ENCODE data around the gene OLFM1.

OLFM1 gene

GRCh38 chr9:135076876-135077430 lies 10.5 kb upstream of the OLFM1 start:
- no peak for DNase-seq (ENCODE audit: extremely low read depth, low read depth)
- no peak overlapping the region for H3K4me3 ChIP-seq (replicated peaks; ENCODE audit: low read depth, low read length)
- TF ChIP-seq, protein P1, sequence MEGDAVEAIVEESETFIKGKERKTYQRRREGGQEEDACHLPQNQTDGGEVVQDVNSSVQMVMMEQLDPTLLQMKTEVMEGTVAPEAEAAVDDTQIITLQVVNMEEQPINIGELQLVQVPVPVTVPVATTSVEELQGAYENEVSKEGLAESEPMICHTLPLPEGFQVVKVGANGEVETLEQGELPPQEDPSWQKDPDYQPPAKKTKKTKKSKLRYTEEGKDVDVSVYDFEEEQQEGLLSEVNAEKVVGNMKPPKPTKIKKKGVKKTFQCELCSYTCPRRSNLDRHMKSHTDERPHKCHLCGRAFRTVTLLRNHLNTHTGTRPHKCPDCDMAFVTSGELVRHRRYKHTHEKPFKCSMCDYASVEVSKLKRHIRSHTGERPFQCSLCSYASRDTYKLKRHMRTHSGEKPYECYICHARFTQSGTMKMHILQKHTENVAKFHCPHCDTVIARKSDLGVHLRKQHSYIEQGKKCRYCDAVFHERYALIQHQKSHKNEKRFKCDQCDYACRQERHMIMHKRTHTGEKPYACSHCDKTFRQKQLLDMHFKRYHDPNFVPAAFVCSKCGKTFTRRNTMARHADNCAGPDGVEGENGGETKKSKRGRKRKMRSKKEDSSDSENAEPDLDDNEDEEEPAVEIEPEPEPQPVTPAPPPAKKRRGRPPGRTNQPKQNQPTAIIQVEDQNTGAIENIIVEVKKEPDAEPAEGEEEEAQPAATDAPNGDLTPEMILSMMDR (IDR thresholded peaks at IDR 0.05; ENCODE audit: low read depth, low read length, missing control alignments) = no peak

- no peak for DNase-seq (ENCODE audit: extremely low read depth, low read depth)
- no peak overlapping the region for H3K4me3 ChIP-seq (replicated peaks; ENCODE audit: low read depth, low read length)
- TF ChIP-seq, protein P1 (IDR thresholded peaks at IDR 0.05; ENCODE audit: low read depth, low read length, missing control alignments) = no peak
Measured at GRCh38 chr9:135077497-135078200, 9.8 kb upstream of the OLFM1 start.

- TF ChIP-seq, protein P1 (IDR thresholded peaks at IDR 0.05; ENCODE audit: low read depth, low read length, missing control alignments) = no peak
- no peak overlapping the region for H3K4me3 ChIP-seq (replicated peaks; ENCODE audit: low read depth, low read length)
- no peak for DNase-seq (ENCODE audit: extremely low read depth, low read depth)
Measured at GRCh38 chr9:135078361-135078821, 9.1 kb upstream of the OLFM1 start.

- H3K4me3 ChIP-seq (replicated peaks; ENCODE audit: low read depth, low read length) = no peak overlapping the region
- TF ChIP-seq, protein P1 (IDR thresholded peaks at IDR 0.05; ENCODE audit: low read depth, low read length, missing control alignments) = no peak
- no peak for DNase-seq (ENCODE audit: extremely low read depth, low read depth)
Measured at GRCh38 chr9:135079018-135079417, 8.4 kb upstream of the OLFM1 start.

GRCh38 chr9:135079676-135080075 lies 7.8 kb upstream of the OLFM1 start:
- DNase-seq (ENCODE audit: extremely low read depth, low read depth) = no peak
- TF ChIP-seq, protein P1 (IDR thresholded peaks at IDR 0.05; ENCODE audit: low read depth, low read length, missing control alignments) = no peak
- H3K4me3 ChIP-seq (replicated peaks; ENCODE audit: low read depth, low read length) = no peak overlapping the region

DNA sequence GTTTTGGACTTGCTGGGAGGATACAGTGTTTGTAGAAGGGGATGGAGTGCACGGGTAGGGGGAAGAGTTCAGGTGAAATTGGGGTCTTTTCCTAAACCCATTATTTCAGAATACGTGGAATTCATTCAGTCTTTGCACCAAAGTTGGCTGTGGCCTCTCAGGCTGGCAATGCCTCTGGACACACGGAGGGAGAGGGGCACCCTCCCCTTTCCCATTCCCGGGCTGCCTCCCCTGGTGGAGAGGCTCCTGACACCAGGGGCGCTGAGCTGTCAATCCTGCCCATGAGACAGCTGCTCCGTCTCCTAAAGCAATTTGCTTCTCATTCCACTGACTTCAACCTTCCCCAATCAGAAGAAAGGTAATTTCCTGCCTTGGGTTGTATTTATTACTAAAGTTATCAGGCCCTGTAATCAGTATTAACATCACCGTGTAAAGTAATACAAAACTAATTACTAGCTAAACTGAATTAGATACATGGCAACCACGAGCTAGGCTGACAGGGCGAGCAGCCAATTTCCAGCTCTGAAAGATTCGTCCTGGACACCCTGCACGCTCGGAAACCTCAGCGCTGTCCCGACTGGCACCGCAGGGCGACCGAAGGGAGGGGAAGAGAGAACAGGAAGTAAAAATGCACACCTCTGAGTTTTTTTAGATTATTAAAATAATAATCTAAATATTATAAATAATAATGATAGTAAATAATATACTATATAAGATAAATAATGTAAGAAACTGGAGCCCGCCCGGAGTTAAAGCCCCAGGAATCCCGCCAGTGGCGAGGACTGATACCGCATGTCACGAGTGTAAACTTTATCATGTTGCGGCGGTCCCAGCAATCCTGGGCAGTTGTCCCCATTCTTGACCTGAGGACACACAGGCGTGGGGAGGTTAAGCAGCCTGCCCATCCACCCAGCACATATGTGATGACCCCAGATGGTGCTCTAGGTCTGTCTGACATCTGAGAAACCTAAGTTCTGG lies 6.9 kb upstream of the OLFM1 start:
- H3K4me3 ChIP-seq (replicated peaks; ENCODE audit: low read depth, low read length) = no peak overlapping the region
- DNase-seq (ENCODE audit: extremely low read depth, low read depth) = no peak

More for the DNA sequence above, 6.9 kb upstream of the OLFM1 start:
- TF ChIP-seq, protein P1 (IDR thresholded peaks at IDR 0.05; ENCODE audit: low read depth, low read length, missing control alignments) = no peak
